ENCODE results near the gene CYSLTR2.

- TF ChIP-seq, protein P1, sequence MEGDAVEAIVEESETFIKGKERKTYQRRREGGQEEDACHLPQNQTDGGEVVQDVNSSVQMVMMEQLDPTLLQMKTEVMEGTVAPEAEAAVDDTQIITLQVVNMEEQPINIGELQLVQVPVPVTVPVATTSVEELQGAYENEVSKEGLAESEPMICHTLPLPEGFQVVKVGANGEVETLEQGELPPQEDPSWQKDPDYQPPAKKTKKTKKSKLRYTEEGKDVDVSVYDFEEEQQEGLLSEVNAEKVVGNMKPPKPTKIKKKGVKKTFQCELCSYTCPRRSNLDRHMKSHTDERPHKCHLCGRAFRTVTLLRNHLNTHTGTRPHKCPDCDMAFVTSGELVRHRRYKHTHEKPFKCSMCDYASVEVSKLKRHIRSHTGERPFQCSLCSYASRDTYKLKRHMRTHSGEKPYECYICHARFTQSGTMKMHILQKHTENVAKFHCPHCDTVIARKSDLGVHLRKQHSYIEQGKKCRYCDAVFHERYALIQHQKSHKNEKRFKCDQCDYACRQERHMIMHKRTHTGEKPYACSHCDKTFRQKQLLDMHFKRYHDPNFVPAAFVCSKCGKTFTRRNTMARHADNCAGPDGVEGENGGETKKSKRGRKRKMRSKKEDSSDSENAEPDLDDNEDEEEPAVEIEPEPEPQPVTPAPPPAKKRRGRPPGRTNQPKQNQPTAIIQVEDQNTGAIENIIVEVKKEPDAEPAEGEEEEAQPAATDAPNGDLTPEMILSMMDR (IDR thresholded peaks at IDR 0.05; ENCODE audit: control extremely low read depth in 1 of 3, insufficient read depth in 1 of 3, low read depth in 1 of 3, low read length in 3 of 3) = no peak
- no peak for TF ChIP-seq POLR2A (IDR thresholded peaks at IDR 0.05; ENCODE audit: control extremely low read depth in 1 of 2, low read depth in 2 of 2, low read length in 2 of 2)
- no peak for TF ChIP-seq EGR1 (IDR thresholded peaks at IDR 0.05; ENCODE audit: borderline replicate concordance, low read depth, low read length)
These were observed 71.5 kb downstream of the CYSLTR2 start for GRCh38 chr13:48725271-48725670.
